ENCODE results near the gene MSX1.
"Not testable (repeated sequence)": the region's sequence is repeated elsewhere in the genome, so short reads cannot be mapped to it uniquely, and the experiment has no call there.

MSX1 gene

GRCh38 chr4:4859325-4859798 is at the start of gene MSX1:
MSX1 (plus strand) TSS chr4:4859665; CDS start chr4:4859900, 235 bp downstream.
- peak in 1 of 2 donors; percentile 10 for DNase-seq (ENCODE audit: low read depth in 1 of 2, low spot score in 1 of 2)

GRCh38 chr4:4810092-4810774 is 49.2 kb upstream of the MSX1 start:
- no peak for DNase-seq (ENCODE audit: low read depth in 1 of 2, low spot score in 1 of 2)

GRCh38 chr4:4810778-4811177 is 48.7 kb upstream of the MSX1 start:
- DNase-seq (ENCODE audit: low read depth in 1 of 2, low spot score in 1 of 2) = no peak

GRCh38 chr4:4812145-4812794 is 47.2 kb upstream of the MSX1 start:
- DNase-seq (ENCODE audit: low read depth in 1 of 2, low spot score in 1 of 2) = no peak

GRCh38 chr4:4818415-4819212 is 40.9 kb upstream of the MSX1 start:
- DNase-seq (ENCODE audit: low read depth in 1 of 2, low spot score in 1 of 2) = no peak

- DNase-seq (ENCODE audit: low read depth in 1 of 2, low spot score in 1 of 2) = no peak
Observed at GRCh38 chr4:4819213-4819606, 40.3 kb upstream of the MSX1 start.

GRCh38 chr4:4820261-4820660 is 39.2 kb upstream of the MSX1 start:
- DNase-seq (ENCODE audit: low read depth in 1 of 2, low spot score in 1 of 2) = no peak

GRCh38 chr4:4820739-4821138 is 38.7 kb upstream of the MSX1 start:
- no peak for DNase-seq (ENCODE audit: low read depth in 1 of 2, low spot score in 1 of 2)

- no peak for DNase-seq (ENCODE audit: low read depth in 1 of 2, low spot score in 1 of 2)
Observed at GRCh38 chr4:4821577-4821976, 37.9 kb upstream of the MSX1 start.

GRCh38 chr4:4822286-4822685 is 37.2 kb upstream of the MSX1 start:
- not testable (repeated sequence) for DNase-seq (ENCODE audit: low read depth in 1 of 2, low spot score in 1 of 2)

- DNase-seq (ENCODE audit: low read depth in 1 of 2, low spot score in 1 of 2) = no peak
Observed at GRCh38 chr4:4823621-4824162, 35.8 kb upstream of the MSX1 start.

- no peak for DNase-seq (ENCODE audit: low read depth in 1 of 2, low spot score in 1 of 2)
Observed at GRCh38 chr4:4824232-4824631, 35.2 kb upstream of the MSX1 start.

GRCh38 chr4:4825431-4825830 is 34.0 kb upstream of the MSX1 start:
- DNase-seq (ENCODE audit: low read depth in 1 of 2, low spot score in 1 of 2) = no peak

GRCh38 chr4:4829837-4830236 is 29.6 kb upstream of the MSX1 start:
- DNase-seq (ENCODE audit: low read depth in 1 of 2, low spot score in 1 of 2) = no peak

GRCh38 chr4:4831266-4831665 is 28.2 kb upstream of the MSX1 start:
- DNase-seq (ENCODE audit: low read depth in 1 of 2, low spot score in 1 of 2) = no peak

- DNase-seq (ENCODE audit: low read depth in 1 of 2, low spot score in 1 of 2) = no peak
Observed at GRCh38 chr4:4831825-4832224, 27.6 kb upstream of the MSX1 start.

GRCh38 chr4:4836044-4836443 is 23.4 kb upstream of the MSX1 start:
- DNase-seq (ENCODE audit: low read depth in 1 of 2, low spot score in 1 of 2) = no peak

GRCh38 chr4:4837316-4837715 is 22.1 kb upstream of the MSX1 start:
- no peak for DNase-seq (ENCODE audit: low read depth in 1 of 2, low spot score in 1 of 2)

- DNase-seq (ENCODE audit: low read depth in 1 of 2, low spot score in 1 of 2) = no peak
Observed at GRCh38 chr4:4838051-4838935, 21.2 kb upstream of the MSX1 start.

- no peak for DNase-seq (ENCODE audit: low read depth in 1 of 2, low spot score in 1 of 2)
Observed at GRCh38 chr4:4838936-4839810, 20.3 kb upstream of the MSX1 start.
